ENCODE measurements around the gene AMMECR1.

DNA sequence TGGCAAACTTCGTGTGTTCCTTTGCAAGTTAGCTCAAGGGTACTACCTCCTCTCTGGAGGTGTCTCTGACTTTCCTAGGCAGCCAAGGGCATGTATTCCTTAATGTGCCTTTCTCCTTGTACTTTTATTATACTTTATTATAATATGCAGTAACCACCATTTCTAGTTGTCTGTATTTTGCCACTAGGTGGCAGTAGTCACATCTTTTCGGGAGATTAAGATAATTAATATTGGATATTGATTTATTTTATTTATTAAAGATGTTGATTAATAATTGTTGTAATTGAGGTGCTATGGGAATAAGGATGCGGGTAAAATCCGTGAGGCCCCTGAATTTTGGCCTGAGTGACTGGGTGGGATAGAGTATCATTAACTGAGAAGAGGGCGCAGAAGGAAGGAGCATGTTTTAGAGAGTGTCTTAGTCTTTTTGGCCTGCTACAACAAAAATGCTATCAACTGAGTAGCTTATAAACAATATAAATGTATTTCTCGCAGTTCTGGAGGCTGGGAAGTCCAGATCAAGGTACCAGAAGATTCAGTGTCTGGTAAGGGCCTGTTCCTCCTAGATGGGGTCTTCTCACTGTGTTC is 161.6 kb downstream of the AMMECR1 start:
- TF ChIP-seq, protein P1, sequence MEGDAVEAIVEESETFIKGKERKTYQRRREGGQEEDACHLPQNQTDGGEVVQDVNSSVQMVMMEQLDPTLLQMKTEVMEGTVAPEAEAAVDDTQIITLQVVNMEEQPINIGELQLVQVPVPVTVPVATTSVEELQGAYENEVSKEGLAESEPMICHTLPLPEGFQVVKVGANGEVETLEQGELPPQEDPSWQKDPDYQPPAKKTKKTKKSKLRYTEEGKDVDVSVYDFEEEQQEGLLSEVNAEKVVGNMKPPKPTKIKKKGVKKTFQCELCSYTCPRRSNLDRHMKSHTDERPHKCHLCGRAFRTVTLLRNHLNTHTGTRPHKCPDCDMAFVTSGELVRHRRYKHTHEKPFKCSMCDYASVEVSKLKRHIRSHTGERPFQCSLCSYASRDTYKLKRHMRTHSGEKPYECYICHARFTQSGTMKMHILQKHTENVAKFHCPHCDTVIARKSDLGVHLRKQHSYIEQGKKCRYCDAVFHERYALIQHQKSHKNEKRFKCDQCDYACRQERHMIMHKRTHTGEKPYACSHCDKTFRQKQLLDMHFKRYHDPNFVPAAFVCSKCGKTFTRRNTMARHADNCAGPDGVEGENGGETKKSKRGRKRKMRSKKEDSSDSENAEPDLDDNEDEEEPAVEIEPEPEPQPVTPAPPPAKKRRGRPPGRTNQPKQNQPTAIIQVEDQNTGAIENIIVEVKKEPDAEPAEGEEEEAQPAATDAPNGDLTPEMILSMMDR (IDR thresholded peaks at IDR 0.05; ENCODE audit: control extremely low read depth in 1 of 3, insufficient read depth in 1 of 3, low read depth in 1 of 3, low read length in 3 of 3) = peak in 2 of 3 experiments; percentile 2 to 6; a peak in 2 of 4 replicates
- TF ChIP-seq MAFK (IDR thresholded peaks at IDR 0.05; ENCODE audit: low read depth, low read length) (no peak), GABPA (IDR thresholded peaks at IDR 0.05; ENCODE audit: borderline replicate concordance, insufficient read depth, low read length) (no peak), RAD21 (IDR thresholded peaks at IDR 0.05 in 1 of 2, conservative IDR thresholded peaks at IDR 0.05 in 1 of 2; ENCODE audit: low read depth in 2 of 2, low read length in 2 of 2) (no peak), EZH2 (IDR thresholded peaks at IDR 0.05; ENCODE audit: low read depth, low read length, severe bottlenecking) (no peak), YY1 (IDR thresholded peaks at IDR 0.05; ENCODE audit: low read depth, low read length) (no peak), EGR1 (IDR thresholded peaks at IDR 0.05; ENCODE audit: borderline replicate concordance, low read depth, low read length) (no peak)
